GM19395 (cell line): ENCODE measurements around the gene SYNGR1.

Source experiments
- ATAC-seq: cut with Tn5 transposase; IDR thresholded peaks from one replicate; pipeline ENCODE4 v1.9.1; 2021; ENCODE audit warnings: mild to moderate bottlenecking, moderate library complexity; ENCODE audit not compliant: unreplicated experiment

The SYNGR1 gene

DNA sequence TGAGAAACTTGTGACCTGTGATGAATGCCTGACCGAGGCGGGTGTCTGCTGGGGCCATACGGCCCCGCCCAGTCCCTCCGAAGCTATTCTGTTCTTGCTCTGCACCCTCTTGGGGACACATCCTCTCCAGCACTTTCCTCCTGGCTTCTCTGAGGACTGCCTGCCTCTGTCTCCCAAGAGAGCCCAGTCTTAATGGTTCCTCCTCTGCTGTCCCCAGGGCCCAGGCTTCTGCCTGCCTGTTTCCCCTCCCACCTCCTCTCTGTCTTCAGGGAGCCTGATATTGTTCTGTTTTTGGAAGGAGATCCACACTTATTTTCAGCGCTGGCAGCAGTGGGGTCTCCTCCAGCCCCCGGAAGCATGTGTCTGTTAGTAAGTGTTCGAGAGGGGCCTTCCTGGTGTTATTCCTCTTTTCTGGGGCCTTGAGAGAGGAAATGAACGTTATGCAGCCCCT is 18.7 kb downstream of the SYNGR1 start:
- ATAC-seq = no peak

DNA sequence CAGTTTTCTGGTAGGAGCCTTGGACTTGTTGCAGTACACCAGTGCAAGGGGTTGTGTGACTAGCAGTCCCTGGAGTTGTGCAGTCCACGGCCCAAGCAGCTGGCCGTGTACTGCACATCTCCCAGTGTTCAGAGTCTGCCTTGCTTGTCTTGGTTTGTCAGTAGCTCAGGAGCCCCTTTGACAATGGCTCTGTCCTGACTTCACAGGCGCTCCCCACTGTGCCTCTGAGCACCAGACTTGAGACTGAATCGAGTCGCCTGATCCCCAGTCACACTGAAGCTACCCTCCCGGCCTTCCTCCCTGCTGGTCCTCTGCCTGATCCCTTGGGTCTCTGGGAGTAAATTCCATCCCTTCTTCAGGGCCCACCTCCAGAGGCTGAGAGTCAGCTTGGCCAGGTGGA is 19.4 kb downstream of the SYNGR1 start:
- no peak for ATAC-seq

DNA sequence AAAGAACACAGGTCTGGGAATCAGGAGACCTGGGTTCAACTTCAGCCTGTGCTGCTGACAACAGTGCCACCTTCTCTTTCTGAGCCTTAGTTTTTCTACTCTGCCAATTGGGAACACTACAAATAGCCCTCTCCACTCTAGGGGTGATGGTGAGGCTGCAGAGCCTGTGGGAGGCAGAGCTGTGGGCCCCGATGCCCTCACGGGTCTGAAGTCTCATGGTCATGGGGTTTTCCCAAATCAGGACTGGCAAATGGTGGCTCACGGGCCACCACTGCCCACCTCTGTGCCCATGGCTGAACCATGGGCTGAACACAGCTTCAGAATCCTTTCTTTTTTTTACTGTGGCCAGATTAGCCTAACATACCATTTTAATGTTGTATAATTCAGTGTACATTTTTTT is 19.8 kb downstream of the SYNGR1 start:
- ATAC-seq = no peak

DNA sequence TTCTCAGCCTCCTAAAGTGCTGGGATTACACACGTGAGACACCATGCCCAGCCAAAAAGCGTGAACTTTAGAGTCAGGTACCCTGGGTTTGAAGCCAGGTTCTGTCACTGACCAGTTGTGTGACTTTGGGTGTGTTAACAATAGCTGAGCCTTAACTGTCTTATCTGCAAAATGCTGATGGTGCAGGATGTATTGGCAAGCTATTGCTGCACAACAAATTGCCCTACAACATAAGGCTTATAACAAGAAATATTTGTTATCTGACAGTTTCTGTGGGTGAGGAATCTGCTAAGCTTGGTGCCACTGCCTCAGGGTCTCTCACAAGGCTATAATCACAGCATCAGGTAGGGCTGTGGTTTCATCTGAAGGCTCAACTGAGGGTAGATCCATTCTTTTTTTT is 21.9 kb downstream of the SYNGR1 start:
- no peak for ATAC-seq

DNA sequence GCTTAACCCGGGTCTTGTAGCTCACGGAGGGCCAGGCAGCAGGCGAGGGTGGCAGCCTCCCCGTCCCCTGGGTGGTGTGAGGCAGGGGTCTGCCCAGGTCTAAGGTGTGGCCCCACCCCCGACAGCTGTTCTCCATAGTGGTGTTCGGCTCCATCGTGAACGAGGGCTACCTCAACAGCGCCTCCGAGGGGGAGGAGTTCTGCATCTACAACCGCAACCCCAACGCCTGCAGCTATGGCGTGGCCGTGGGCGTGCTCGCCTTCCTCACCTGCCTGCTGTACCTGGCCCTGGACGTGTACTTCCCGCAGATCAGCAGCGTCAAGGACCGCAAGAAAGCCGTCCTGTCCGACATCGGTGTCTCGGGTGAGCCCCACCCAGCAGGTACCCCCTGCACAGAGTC is 24.4 kb downstream of the SYNGR1 start:
- ATAC-seq = no peak

DNA sequence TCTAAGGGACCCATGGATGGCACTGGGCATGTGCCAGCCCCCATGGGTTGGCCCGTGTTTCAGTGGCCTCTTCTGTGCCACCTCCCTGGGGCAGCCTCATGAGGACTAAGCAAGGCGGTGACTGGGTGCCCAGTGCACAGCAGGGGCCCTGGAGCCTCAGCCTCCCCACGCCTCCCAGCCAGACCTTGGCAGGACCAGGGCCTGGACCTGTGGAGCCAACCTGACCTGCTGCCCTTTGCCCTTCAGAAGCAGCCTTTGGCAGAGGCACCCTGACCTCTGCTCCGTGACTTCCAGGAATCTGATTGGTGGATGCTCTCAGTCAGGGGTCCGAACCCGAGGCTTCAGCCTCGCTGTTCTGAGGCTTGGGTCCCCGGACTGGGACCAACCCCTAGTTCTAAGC is 25.0 kb downstream of the SYNGR1 start:
- ATAC-seq = no peak

DNA sequence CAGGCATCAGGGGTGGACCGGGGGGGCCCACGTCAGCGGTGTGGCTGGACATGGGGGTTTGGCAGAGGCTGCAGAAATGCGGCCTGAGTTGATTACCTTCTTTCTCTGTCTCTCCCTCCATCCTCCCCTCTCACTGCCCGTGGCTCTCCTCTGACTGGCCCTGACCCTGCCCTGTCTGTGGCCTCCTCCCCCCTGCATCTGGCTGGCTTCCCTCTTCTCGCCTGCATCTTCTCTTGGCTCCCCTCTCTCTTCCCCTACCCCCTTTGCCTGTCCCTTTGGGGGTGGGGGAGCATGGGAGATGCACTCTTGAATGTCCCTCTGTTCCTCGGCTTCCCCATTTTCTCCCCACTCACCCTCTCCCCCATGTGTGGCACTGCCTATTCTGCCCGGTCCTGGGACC is 25.9 kb downstream of the SYNGR1 start:
- no peak for ATAC-seq

DNA sequence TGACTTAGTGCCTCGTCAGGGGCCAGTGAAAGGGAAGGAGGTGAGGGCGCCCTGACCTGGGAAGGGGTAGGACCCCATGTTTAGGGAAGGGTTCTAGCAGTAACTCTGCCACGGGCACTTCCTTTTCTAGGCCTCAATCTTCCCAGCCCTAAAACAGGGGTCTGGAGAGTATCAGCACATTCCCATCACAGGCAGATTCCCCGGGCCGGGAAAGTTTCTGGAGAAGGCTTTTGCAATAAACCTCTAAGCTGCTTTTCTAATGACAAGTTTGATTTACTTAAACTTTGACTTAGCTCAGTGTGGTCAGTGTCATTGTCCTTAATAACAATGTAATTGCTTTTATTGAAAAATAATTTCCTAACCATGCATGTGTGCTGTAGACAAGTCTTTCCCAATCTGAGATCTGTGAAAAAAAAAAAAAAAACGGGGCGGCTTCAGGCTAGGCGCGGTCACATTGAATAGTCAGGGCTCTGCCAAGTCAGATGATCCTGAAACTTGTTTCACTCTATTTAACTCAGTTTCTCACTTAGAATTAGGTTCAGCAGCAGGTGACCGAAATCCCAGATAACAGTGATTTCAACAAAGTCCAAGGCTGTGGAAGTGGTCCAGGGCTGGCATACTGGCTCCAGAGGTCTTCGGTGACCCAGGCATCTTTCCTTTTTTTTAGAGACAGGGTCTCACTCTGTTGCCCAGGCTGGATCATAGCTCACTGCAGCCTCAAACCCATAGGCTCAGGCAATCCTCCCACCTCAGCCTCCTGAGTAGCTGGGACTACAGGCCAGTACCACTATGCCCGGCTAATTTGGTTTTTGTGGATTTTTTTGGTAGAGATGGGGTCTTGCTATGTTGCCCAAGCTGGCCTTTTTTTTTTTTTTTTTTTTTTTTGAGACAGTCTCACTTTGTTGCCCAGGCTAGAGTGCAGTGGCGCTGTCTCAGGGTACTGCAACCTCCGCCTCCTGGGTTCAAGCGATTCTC is 30.3 kb downstream of the SYNGR1 start:
- ATAC-seq = no peak

DNA sequence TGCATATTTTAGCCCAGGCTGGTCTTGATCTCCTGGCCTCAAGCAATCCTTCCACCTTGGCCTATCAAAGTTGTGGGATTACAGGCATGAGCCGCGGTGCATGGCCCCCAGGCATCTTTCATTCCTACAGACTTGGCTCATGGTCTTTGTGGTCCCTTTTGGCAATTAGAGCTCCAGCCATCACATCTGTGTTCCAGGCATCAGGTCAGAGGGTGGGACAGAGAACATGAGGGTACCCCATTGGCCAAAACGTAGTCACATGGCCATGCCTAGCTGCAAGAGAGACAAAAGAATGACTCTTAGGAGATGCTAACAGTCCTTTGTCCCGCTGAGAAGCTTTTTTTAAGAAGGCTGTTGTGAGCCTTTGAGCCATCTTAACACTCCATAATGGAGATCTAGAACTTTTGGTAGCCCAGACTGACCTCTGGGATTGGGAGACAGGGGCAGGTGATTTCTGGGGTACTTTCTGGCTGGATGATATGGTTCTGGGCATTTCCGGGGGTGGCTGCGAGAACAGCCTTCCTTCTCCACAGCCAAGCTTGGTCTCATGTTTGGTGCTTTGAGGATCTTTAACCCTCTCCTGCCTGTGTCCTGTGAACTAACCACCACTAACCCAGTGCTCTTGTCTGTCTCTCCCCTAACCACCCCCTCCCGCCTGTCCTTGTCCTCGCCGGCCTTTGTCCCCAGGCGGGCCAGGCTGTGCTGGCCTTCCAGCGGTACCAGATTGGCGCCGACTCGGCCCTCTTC is 31.4 kb downstream of the SYNGR1 start:
- no peak for ATAC-seq

DNA sequence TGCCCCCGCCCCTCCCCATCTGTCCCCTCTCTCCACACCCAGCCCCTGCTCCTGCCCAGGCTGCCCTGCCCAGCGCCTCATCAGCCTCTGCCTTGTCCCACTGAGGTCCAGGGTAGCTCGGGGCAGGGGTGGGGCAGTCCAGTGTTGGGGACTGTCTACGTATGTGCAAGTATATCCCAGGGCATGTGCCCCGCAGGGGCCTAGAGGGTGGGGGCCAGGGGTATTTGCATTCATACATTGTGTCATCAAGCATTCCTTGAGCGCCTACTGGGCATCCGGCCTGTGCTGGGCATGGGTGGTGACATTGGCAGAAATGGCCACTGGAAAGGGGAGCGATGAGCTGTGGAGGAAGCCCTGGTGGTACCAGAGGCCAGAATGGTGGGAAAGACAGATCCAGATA is 32.1 kb downstream of the SYNGR1 start:
- no peak for ATAC-seq

DNA sequence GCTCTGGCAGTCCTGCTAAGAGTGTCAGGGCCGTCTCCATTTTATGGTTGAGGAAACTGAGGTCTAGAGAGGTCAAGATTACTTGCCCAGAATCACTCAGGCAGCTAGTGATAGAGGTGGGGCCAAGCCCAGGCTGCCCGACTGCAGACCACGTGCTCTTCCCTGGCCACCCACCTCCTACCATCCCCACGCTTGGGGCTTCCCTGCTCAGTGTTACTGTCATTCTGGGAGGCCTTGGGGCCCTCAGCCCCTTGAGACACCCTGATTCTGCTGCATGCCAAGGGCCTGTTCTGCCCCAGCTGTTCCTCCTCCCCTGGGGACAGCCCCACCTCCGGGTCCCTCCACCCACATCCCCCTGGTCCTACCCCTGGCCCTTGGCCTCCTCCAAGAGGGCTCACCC is 32.6 kb downstream of the SYNGR1 start:
- ATAC-seq = no peak

DNA sequence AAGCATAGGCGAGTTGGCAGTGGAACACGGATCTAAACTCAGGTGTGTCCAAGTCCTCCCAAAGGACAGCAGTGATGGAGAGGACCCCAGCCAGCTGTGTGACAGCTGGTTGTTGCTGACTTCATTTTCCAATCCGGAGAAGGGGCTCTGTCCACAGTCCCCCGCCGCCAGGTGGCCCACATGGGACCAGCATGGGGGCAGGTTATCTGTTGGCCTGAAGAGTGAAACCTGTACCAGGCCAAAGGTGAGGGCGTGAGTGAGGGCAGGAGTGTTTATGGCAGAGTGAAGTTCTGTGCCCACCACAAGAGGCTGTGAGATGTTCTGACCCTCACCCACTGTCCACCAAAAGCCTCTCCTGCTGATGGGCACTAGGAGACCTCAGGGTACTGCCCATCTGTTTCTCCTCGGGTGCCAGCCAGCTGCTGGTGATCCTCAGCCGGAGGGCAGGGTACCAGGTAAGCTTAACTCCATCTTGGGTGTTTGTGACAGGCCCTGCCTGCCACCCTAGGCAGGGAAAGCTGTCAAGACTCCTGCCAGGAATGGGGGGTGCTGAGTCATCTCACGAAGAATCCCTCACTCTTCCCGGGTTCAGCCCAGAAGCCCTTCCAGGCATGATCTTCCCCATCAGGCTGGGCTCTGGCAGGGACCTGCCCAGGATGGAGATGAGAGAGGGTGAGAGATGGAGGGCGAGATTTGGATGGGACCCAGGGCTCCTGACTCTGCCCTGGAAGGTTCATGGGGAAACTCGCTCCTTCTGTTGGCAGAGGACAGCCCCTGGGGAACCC is 34.2 kb downstream of the SYNGR1 start:
- ATAC-seq = no peak

DNA sequence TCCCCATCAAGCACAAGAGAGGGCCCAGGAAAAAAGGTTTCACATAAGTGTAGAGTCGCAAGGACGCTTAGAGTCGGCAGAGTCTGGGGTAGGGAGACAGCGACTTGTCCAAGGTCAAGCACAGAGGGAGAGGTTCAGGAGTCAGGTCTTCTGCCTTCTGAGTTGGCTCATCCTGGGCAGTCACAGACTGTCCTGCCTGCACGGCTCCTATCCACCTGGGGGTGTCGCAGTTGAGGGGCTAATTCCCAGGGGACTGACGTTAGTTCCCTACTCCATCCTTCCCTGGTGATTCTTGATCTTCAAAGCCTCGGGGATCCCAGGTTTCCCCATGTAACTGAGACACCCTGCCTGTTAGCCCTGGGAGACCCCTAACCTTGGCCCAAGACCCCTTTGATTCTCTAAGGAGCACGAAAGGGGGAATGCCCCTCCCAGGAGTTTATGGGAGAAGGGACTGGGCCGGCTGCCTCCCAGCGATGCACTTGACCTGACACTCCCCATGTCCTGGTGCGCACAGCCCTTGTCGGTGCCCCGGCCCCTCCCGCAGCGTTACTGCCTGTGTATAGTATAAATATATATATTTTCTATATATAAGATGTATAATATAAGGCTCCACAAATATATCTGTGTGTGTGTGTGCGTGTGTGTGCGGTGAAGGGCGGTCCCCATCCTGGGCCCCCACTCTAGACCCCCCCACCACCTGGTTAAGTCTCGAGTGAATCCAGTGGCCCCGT is 35.1 kb downstream of the SYNGR1 start:
- no peak for ATAC-seq

DNA sequence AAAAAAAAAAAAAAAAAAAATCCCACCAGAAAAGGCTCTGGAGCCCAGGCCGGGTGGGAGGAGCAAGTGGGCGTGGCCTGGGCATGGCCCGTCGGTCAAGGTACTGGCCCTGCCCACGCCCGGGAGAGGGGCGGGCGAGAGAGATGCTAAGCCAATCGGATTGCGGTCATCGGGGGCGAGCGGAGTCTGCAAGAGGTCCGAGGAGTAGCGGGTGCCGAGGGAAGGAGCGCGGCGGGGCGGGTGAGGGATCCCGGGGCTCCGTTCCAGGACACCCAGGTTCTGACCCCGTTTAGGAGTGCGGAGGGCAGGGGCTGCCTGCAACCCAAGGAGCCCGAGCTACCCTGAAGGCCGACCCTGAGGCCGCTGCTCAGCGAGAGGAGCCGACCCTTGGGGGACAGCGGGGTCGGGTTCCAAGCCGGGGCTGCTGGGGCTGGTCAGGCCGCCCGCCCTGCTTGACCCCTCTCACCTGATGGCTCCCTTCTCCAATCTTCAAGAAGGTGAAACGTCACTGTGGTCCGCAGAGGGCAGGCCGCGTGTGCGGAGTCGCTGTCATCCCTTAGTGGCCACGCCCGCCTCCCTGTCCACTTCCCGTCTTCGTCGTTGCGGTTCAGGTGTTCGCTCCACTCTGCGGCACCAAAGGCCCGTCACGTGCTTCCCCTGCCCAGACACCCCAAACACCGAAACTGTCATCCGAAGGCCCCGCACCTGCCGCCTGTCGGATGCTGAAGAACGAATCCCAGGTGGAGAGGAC is 38.6 kb downstream of the SYNGR1 start:
- ATAC-seq = no peak

DNA sequence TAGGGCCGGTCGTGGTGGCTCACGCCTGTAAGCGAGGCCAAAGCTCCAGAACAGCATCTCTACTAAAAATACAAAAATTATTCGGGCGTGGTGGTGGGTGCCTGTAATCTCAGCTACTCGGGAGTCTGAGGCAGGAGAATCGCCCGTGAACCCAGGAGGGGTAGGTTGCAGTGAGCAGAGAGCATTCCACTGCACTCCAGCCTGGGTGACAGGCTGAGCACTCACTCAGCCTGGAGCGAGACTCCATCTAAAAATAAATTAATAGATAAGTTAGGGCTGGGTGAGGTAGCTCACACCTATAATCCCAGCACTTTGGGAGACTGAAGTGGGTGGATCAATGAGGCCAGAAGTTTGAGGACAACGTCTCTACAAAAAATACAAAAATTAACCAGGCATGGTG is 39.6 kb downstream of the SYNGR1 start:
- no peak for ATAC-seq

DNA sequence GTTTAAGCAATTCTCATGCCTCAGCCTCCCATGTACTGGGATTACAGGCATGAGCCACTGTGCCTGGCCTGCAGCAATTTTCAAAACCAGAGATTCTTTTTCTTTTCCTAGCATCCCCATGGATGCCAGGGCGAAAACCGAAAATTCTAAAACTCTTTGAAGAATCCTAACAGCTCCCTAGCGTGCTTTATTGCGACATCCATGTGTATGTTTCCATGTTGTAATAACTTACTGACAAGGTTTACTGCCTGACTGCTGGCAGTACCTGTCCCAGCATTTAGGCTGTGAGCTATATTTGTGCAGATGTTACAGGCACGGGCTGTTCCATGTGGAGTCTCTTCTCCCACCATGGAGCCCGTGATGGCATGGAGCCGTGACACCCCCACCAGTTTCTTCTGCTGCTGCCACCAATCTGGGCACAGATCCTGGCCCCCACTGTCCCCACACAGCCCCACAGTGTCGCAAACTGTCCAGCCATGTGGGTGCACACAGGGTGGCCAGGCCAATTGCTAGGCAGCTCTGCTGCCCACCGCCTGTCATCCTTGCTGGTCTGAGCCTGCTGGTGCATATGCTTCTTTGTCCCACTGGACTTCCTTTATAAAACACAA is 42.7 kb downstream of the SYNGR1 start:
- ATAC-seq = no peak

DNA sequence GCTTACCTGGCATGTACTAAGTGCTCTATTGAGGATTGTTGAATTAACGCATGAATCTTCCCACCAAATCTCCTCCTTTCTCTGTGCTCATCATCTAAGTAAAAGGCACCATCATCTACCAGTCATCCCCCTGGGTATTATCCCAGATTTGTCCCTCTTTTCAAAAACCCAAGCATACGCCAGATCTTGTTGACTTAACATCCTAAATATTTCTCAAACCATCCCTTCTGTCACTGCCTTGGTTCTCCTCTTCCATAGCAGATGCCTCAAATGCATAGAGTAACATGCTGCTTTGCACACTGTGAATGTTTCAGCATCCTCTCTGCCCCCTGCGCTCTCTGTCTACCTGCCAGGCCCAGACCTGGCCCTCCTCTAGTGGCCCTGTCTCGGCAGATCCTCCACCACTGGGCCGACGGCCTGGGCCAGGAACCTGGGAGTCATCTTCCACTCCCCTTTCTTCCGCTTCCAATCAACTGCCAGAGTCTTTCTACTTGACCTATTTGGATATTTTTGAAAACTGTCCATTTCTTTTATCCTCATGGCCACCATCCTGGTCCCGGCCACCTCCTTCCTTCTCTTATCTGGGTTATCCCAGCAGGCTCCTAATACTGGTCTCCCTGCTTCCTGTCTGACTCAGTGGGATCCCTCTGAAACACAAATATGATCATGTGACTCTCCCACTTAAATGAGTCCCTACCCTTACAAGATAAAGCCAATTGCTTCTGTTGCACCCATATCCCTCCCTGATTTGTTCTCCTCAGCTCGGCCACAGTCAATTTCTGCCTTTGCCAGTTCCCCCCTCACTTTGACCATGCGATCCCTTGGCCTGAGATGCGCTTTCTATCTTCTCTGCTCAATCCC is 46.4 kb downstream of the SYNGR1 start:
- no peak for ATAC-seq

DNA sequence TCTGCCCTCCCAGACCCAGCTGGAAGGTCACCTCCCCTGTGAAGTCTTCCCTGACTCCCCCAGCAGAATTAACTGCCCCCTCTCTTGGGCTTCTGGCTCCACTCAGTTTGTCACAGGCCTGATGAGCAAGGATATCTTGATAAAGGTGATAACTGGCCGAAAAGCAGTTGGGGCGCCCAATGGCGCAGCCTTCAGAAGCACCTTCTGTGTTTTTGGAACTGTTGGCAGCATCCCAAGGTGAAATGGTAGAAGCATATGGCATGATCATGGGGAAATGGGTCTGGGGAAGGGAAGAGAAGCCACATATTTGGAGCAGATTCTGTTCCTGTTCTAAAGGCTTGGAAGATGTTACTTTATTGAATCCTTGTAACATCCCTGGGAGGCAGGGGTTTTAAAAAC is 47.0 kb downstream of the SYNGR1 start:
- no peak for ATAC-seq

DNA sequence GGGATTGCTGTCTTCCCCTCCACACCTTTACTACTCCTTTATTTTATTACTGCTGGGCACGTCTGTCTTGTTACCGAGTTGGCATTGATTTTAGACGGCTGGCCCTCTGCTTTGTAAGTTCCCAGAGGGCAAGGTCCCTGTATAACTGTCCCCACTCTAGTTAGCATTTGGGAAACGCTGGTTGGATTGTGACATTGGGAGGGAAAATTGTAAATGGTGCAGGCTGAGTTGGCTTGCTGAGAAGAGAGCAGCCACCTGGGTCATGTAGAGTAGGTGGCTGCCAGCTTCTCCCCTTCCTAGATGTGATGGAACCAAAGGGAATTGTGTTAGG is 51.5 kb downstream of the SYNGR1 start:
- no peak for ATAC-seq
